ENCODE results near the gene FAXDC2. TPM values are rescaled to one million over a fixed set of nuclear protein-coding genes. Genes with fewer than 3 reads are reported as not detected.

The FAXDC2 gene
- total and polyA plus RNA-seq, 2 of the 13 experiments (the other 11 are each of a cell fraction or from before 2014, with no cell fraction given): 4.7 to 58.8 TPM

GRCh38 chr5:154800582-154800981 is 49.8 kb downstream of the FAXDC2 start (continued):
- TF ChIP-seq, protein P1, sequence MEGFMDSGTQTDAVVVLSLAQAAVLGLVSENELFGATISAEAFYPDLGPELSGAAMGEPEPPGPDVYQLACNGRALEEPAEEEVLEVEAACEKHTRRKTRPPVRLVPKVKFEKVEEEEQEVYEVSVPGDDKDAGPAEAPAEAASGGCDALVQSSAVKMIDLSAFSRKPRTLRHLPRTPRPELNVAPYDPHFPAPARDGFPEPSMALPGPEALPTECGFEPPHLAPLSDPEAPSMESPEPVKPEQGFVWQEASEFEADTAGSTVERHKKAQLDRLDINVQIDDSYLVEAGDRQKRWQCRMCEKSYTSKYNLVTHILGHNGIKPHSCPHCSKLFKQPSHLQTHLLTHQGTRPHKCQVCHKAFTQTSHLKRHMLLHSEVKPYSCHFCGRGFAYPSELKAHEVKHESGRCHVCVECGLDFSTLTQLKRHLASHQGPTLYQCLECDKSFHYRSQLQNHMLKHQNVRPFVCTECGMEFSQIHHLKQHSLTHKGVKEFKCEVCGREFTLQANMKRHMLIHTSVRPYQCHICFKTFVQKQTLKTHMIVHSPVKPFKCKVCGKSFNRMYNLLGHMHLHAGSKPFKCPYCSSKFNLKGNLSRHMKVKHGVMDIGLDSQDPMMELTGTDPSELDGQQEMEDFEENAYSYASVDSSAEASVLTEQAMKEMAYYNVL (CRISPR knock-in tag; IDR thresholded peaks at IDR 0.05; ENCODE audit: borderline replicate concordance): no peak
- TF ChIP-seq ISL2 (CRISPR knock-in tag; IDR thresholded peaks at IDR 0.05): no peak
- TF ChIP-seq NR2F6 (IDR thresholded peaks at IDR 0.05): no peak
- peak; percentile 25; the same call in 1 of the 2 replicates for TF ChIP-seq NR2F6 (CRISPR knock-in tag; IDR thresholded peaks at IDR 0.05)
- TF ChIP-seq HNRNPH1 (optimal IDR thresholded peaks at IDR 0.05; ENCODE audit: low read depth, low read length): no peak
- TF ChIP-seq JARID2 (CRISPR knock-in tag; IDR thresholded peaks at IDR 0.05; ENCODE audit: insufficient replicate concordance): no peak
- no peak for TF ChIP-seq POGZ (CRISPR knock-in tag; IDR thresholded peaks at IDR 0.05)
- no peak for TF ChIP-seq SP1 (IDR thresholded peaks at IDR 0.05)
- no peak for TF ChIP-seq SP1 (CRISPR knock-in tag; IDR thresholded peaks at IDR 0.05)
- no peak for TF ChIP-seq ZNF350 (CRISPR knock-in tag; IDR thresholded peaks at IDR 0.05; ENCODE audit: borderline replicate concordance, low read depth)
- TF ChIP-seq PAWR (CRISPR knock-in tag; IDR thresholded peaks at IDR 0.05; ENCODE audit: borderline replicate concordance): no peak
- TF ChIP-seq KMT2B (CRISPR knock-in tag; IDR thresholded peaks at IDR 0.05): no peak
- TF ChIP-seq HOXA9 (CRISPR knock-in tag; IDR thresholded peaks at IDR 0.05; ENCODE audit: borderline replicate concordance): no peak
- TF ChIP-seq CEBPG (CRISPR knock-in tag; IDR thresholded peaks at IDR 0.05): no peak
- TF ChIP-seq KLF16 (CRISPR knock-in tag; IDR thresholded peaks at IDR 0.05): no peak
- no peak for TF ChIP-seq RAD21 (CRISPR knock-in tag; IDR thresholded peaks at IDR 0.05)
- TF ChIP-seq RXRB (CRISPR knock-in tag; IDR thresholded peaks at IDR 0.05; ENCODE audit: borderline replicate concordance): peak; percentile 46; the same call in 1 of the 2 replicates
- 0 out of 2 replicates have a peak, but pooled peaks have one; percentile 24 for TF ChIP-seq PAXIP1 (CRISPR knock-in tag; conservative IDR thresholded peaks at IDR 0.05)
- TF ChIP-seq GABPB1 (CRISPR knock-in tag; IDR thresholded peaks at IDR 0.05): no peak
- TF ChIP-seq HNF4A (CRISPR knock-in tag; IDR thresholded peaks at IDR 0.05): peak; percentile 73
- TF ChIP-seq SMAD9 (CRISPR knock-in tag; IDR thresholded peaks at IDR 0.05): no peak
- no peak for TF ChIP-seq EP300 (IDR thresholded peaks at IDR 0.05; ENCODE audit: low read depth in 2 of 2, low read length in 2 of 2)
- TF ChIP-seq EP300 (CRISPR knock-in tag; IDR thresholded peaks at IDR 0.05; ENCODE audit: borderline replicate concordance): no peak
- TF ChIP-seq, protein P2, sequence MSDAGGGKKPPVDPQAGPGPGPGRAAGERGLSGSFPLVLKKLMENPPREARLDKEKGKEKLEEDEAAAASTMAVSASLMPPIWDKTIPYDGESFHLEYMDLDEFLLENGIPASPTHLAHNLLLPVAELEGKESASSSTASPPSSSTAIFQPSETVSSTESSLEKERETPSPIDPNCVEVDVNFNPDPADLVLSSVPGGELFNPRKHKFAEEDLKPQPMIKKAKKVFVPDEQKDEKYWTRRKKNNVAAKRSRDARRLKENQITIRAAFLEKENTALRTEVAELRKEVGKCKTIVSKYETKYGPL (CRISPR knock-in tag; IDR thresholded peaks at IDR 0.05): peak; percentile 58; the same call in 1 of the 2 replicates
- TF ChIP-seq, protein P3, sequence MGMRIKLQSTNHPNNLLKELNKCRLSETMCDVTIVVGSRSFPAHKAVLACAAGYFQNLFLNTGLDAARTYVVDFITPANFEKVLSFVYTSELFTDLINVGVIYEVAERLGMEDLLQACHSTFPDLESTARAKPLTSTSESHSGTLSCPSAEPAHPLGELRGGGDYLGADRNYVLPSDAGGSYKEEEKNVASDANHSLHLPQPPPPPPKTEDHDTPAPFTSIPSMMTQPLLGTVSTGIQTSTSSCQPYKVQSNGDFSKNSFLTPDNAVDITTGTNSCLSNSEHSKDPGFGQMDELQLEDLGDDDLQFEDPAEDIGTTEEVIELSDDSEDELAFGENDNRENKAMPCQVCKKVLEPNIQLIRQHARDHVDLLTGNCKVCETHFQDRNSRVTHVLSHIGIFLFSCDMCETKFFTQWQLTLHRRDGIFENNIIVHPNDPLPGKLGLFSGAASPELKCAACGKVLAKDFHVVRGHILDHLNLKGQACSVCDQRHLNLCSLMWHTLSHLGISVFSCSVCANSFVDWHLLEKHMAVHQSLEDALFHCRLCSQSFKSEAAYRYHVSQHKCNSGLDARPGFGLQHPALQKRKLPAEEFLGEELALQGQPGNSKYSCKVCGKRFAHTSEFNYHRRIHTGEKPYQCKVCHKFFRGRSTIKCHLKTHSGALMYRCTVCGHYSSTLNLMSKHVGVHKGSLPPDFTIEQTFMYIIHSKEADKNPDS (CRISPR knock-in tag; IDR thresholded peaks at IDR 0.05): no peak
- TF ChIP-seq RARA (CRISPR knock-in tag; IDR thresholded peaks at IDR 0.05): peak; percentile 73

Data from HepG2 (cell line).